ENCODE measurements around the gene CGB8. TPM values are rescaled to one million over a fixed set of nuclear protein-coding genes. Genes with fewer than 3 reads are reported as not detected.

Gene CGB8
- total and polyA plus RNA-seq, 2 experiments from 2014 or later, result not detected

DNA sequence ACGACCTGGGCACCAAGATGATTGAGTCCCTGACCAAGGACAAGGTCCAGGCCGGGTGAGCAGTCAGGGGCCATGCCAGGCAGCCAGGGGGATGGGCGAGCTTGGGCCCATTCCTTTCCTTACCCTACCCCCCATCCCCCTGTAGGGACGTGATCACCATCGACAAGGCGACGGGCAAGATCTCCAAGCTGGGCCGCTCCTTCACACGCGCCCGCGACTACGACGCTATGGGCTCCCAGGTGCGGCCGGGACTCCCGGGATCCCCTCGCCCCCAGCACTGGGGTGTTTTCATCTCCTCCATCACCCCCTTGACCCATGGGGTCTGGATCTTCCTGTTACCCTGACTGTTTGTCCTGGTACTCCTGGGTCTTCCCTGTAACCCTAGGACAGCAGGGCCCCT is 39.1 kb downstream of the CGB8 start:
- H3K4me3 Mint-ChIP-seq, result no peak overlapping the region
- no peak for ATAC-seq
- H3K36me3 ChIP-seq (ENCODE audit: insufficient read depth), result peaks cover 16% of the 10 kb centered on the region
- no peaks in the 10 kb centered on the region for H3K79me2 ChIP-seq (replicated peaks; ENCODE audit: insufficient read depth)
- no peaks in the 10 kb centered on the region for H3K27me3 ChIP-seq (ENCODE audit: insufficient read depth)
- TF ChIP-seq JUNB (IDR thresholded peaks at IDR 0.05; ENCODE audit: unreplicated experiment), result no peak
- peaks cover 7% of the 10 kb centered on the region for H3K27me3 Mint-ChIP-seq (ENCODE audit: insufficient read depth, low read depth, poor library complexity)
- H3K9me3 Mint-ChIP-seq, result no peaks in the 10 kb centered on the region; the same call in 2 of the 3 replicates
- H3K4me1 Mint-ChIP-seq, result no peaks in the 10 kb centered on the region
- no peak overlapping the region for H3K4me2 ChIP-seq
- H4K20me1 ChIP-seq (replicated peaks; ENCODE audit: insufficient read depth), result no peaks in the 10 kb centered on the region; the same call in 1 of the 2 replicates
- H3K4me1 ChIP-seq (ENCODE audit: insufficient read depth), result no peaks in the 10 kb centered on the region
- H3K9me2 ChIP-seq (ENCODE audit: insufficient read depth), result no peaks in the 10 kb centered on the region
- H3K36me3 Mint-ChIP-seq (ENCODE audit: low read depth), result peaks cover 74% of the 10 kb centered on the region
- no peak overlapping the region for H3K27ac Mint-ChIP-seq
- no peak overlapping the region for H3K27ac ChIP-seq (ENCODE audit: low read depth)
- DNase-seq (ENCODE audit: low spot score), result no peak
- no peak overlapping the region for H2AFZ ChIP-seq
- no peak overlapping the region for H3K4me3 ChIP-seq
- H3F3A ChIP-seq (replicated peaks; ENCODE audit: low read depth), result no peaks in the 10 kb centered on the region

DNA sequence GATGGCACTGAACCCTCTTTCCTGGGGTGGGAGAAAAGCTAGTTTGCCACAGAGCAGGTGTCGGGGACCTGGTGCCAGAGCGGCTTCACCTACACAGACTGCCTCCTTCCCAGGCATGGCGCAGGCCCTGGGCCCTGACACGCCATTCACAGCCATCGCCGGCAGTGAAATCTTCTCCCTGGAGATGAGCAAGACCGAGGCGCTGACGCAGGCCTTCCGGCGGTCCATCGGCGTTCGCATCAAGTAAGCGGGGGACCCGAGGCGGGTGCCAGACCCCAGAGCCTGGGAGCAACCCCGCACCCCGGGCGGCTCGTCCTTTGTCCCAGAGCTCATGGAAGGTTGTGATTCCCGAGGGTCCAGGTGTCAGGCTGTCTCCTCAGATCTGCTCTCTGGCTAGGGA is 42.0 kb downstream of the CGB8 start:
- H3K36me3 ChIP-seq (ENCODE audit: insufficient read depth), result peaks cover 27% of the 10 kb centered on the region
- no peak for DNase-seq (ENCODE audit: low spot score)
- no peak overlapping the region for H3K27ac Mint-ChIP-seq
- H3K4me3 Mint-ChIP-seq, result no peak overlapping the region
- H3K4me1 Mint-ChIP-seq, result no peaks in the 10 kb centered on the region
- H3K27me3 ChIP-seq (ENCODE audit: insufficient read depth), result no peaks in the 10 kb centered on the region
- H3K4me3 ChIP-seq, result no peak overlapping the region
- H4K20me1 ChIP-seq (replicated peaks; ENCODE audit: insufficient read depth), result no peaks in the 10 kb centered on the region; the same call in 1 of the 2 replicates
- no peak overlapping the region for H2AFZ ChIP-seq
- no peaks in the 10 kb centered on the region for H3K79me2 ChIP-seq (replicated peaks; ENCODE audit: insufficient read depth)
- peaks cover 77% of the 10 kb centered on the region for H3K36me3 Mint-ChIP-seq (ENCODE audit: low read depth)
- no peaks in the 10 kb centered on the region for H3K27me3 Mint-ChIP-seq (ENCODE audit: insufficient read depth, low read depth, poor library complexity)
- no peaks in the 10 kb centered on the region for H3F3A ChIP-seq (replicated peaks; ENCODE audit: low read depth)
- H3K4me2 ChIP-seq, result no peak overlapping the region
- no peak for ATAC-seq
- no peaks in the 10 kb centered on the region for H3K9me2 ChIP-seq (ENCODE audit: insufficient read depth)
- H3K4me1 ChIP-seq (ENCODE audit: insufficient read depth), result no peaks in the 10 kb centered on the region
- H3K9me3 Mint-ChIP-seq, result no peaks in the 10 kb centered on the region; the same call in 2 of the 3 replicates
- H3K27ac ChIP-seq (ENCODE audit: low read depth), result no peak overlapping the region
- no peak for TF ChIP-seq CREB1 (CRISPR knock-in tag; IDR thresholded peaks at IDR 0.05; ENCODE audit: low read depth)
- TF ChIP-seq, protein P1, sequence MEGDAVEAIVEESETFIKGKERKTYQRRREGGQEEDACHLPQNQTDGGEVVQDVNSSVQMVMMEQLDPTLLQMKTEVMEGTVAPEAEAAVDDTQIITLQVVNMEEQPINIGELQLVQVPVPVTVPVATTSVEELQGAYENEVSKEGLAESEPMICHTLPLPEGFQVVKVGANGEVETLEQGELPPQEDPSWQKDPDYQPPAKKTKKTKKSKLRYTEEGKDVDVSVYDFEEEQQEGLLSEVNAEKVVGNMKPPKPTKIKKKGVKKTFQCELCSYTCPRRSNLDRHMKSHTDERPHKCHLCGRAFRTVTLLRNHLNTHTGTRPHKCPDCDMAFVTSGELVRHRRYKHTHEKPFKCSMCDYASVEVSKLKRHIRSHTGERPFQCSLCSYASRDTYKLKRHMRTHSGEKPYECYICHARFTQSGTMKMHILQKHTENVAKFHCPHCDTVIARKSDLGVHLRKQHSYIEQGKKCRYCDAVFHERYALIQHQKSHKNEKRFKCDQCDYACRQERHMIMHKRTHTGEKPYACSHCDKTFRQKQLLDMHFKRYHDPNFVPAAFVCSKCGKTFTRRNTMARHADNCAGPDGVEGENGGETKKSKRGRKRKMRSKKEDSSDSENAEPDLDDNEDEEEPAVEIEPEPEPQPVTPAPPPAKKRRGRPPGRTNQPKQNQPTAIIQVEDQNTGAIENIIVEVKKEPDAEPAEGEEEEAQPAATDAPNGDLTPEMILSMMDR (conservative IDR thresholded peaks at IDR 0.05; ENCODE audit: low read depth in 2 of 2), result no peak
- no peak for TF ChIP-seq ZNF331 (CRISPR knock-in tag; IDR thresholded peaks at IDR 0.05; ENCODE audit: low read depth)
- TF ChIP-seq, protein P2, sequence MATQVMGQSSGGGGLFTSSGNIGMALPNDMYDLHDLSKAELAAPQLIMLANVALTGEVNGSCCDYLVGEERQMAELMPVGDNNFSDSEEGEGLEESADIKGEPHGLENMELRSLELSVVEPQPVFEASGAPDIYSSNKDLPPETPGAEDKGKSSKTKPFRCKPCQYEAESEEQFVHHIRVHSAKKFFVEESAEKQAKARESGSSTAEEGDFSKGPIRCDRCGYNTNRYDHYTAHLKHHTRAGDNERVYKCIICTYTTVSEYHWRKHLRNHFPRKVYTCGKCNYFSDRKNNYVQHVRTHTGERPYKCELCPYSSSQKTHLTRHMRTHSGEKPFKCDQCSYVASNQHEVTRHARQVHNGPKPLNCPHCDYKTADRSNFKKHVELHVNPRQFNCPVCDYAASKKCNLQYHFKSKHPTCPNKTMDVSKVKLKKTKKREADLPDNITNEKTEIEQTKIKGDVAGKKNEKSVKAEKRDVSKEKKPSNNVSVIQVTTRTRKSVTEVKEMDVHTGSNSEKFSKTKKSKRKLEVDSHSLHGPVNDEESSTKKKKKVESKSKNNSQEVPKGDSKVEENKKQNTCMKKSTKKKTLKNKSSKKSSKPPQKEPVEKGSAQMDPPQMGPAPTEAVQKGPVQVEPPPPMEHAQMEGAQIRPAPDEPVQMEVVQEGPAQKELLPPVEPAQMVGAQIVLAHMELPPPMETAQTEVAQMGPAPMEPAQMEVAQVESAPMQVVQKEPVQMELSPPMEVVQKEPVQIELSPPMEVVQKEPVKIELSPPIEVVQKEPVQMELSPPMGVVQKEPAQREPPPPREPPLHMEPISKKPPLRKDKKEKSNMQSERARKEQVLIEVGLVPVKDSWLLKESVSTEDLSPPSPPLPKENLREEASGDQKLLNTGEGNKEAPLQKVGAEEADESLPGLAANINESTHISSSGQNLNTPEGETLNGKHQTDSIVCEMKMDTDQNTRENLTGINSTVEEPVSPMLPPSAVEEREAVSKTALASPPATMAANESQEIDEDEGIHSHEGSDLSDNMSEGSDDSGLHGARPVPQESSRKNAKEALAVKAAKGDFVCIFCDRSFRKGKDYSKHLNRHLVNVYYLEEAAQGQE (IDR thresholded peaks at IDR 0.05; ENCODE audit: unreplicated experiment), result no peak
- TF ChIP-seq, protein P3, sequence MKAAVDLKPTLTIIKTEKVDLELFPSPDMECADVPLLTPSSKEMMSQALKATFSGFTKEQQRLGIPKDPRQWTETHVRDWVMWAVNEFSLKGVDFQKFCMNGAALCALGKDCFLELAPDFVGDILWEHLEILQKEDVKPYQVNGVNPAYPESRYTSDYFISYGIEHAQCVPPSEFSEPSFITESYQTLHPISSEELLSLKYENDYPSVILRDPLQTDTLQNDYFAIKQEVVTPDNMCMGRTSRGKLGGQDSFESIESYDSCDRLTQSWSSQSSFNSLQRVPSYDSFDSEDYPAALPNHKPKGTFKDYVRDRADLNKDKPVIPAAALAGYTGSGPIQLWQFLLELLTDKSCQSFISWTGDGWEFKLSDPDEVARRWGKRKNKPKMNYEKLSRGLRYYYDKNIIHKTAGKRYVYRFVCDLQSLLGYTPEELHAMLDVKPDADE (IDR thresholded peaks at IDR 0.05), result no peak
